Mucosa of rectum (tissue), 2 donors: ENCODE results near the gene RSPH1.

Experiments
- H3K27ac ChIP-seq, 2 donors: one replicate each; pipeline ENCODE4 v1.7.0; 2013; ENCODE audit warnings: inconsistent platforms in 2 of 2, low read depth in 2 of 2, low read length in 2 of 2
- H3K27me3 ChIP-seq, 2 donors: one replicate each; pipeline ENCODE4 v1.7.0; 2013; ENCODE audit warnings: low read length in 2 of 2; ENCODE audit not compliant: control insufficient read depth in 2 of 2, insufficient read depth in 2 of 2
- H3K36me3 ChIP-seq, 2 donors: one replicate each; pipeline ENCODE4 v1.7.0; 2013; ENCODE audit warnings: low read length in 2 of 2; ENCODE audit not compliant: control insufficient read depth in 2 of 2, insufficient read depth in 2 of 2
- H3K4me1 ChIP-seq, 2 donors: one replicate each; pipeline ENCODE4 v1.7.0; 2013; ENCODE audit warnings: low read length in 2 of 2, mild to moderate bottlenecking in 1 of 2; ENCODE audit not compliant: control insufficient read depth in 2 of 2, insufficient read depth in 2 of 2
- H3K4me3 ChIP-seq, 2 donors: one replicate each; pipeline ENCODE4 v1.7.0; 2013; ENCODE audit warnings: low read length in 2 of 2
- H3K9ac ChIP-seq, 2 donors: one replicate each; pipeline ENCODE4 v1.7.0; 2013; ENCODE audit warnings: low read length in 2 of 2, low read depth in 1 of 2, mild to moderate bottlenecking in 1 of 2
- H3K9me3 ChIP-seq, 2 donors: one replicate each; pipeline ENCODE4 v1.7.0; 2013; ENCODE audit warnings: low read length in 2 of 2; ENCODE audit not compliant: control insufficient read depth in 2 of 2
- donor health status: healthy.
- donor health status: Normal muscosa, but diverticular disease.

Gene RSPH1

GRCh38 chr21:42433946-42434551 lies 62.0 kb downstream of the RSPH1 start:
- Histone ChIP-seq H3K36me3 (peaks cover 0 to 2% of the 10 kb centered on the region in 2 donors), H3K27me3 (no peaks in the 10 kb centered on the region), H3K27ac (peak overlapping the region in 1 of 2 donors; percentile 43), H3K4me1 (no peaks in the 10 kb centered on the region), H3K9me3 (peaks cover 2 to 3% of the 10 kb centered on the region in 2 donors), H3K9ac (peak overlapping the region in 1 of 2 donors; percentile 16), H3K4me3 (no peak overlapping the region)

- Histone ChIP-seq H3K9ac (no peak overlapping the region), H3K27me3 (no peaks in the 10 kb centered on the region), H3K4me1 (no peaks in the 10 kb centered on the region), H3K9me3 (peaks cover 2 to 3% of the 10 kb centered on the region in 2 donors), H3K27ac (no peak overlapping the region), H3K4me3 (no peak overlapping the region), H3K36me3 (peaks cover 0 to 2% of the 10 kb centered on the region in 2 donors)
Observed at GRCh38 chr21:42432695-42433094, 63.3 kb downstream of the RSPH1 start.

GRCh38 chr21:42431196-42431595 lies 64.8 kb downstream of the RSPH1 start:
- H3K27me3 ChIP-seq, result no peaks in the 10 kb centered on the region
- peaks cover 0 to 6% of the 10 kb centered on the region in 2 donors for H3K4me1 ChIP-seq
- H3K27ac ChIP-seq, result no peak overlapping the region
- no peak overlapping the region for H3K4me3 ChIP-seq
- peaks cover 0 to 2% of the 10 kb centered on the region in 2 donors for H3K36me3 ChIP-seq
- peaks cover 0 to 3% of the 10 kb centered on the region in 2 donors for H3K9me3 ChIP-seq
- H3K9ac ChIP-seq, result no peak overlapping the region

GRCh38 chr21:42430521-42430920 lies 65.5 kb downstream of the RSPH1 start:
- H3K4me3 ChIP-seq, result no peak overlapping the region
- H3K4me1 ChIP-seq, result peaks cover 0 to 6% of the 10 kb centered on the region in 2 donors
- no peak overlapping the region for H3K27ac ChIP-seq
- no peak overlapping the region for H3K9ac ChIP-seq
- H3K9me3 ChIP-seq, result peaks cover 0 to 3% of the 10 kb centered on the region in 2 donors
- peaks cover 0 to 2% of the 10 kb centered on the region in 2 donors for H3K36me3 ChIP-seq
- no peaks in the 10 kb centered on the region for H3K27me3 ChIP-seq

GRCh38 chr21:42429856-42430255 lies 66.2 kb downstream of the RSPH1 start:
- Histone ChIP-seq H3K4me1 (peaks cover 0 to 6% of the 10 kb centered on the region in 2 donors), H3K36me3 (peaks cover 0 to 2% of the 10 kb centered on the region in 2 donors), H3K9ac (no peak overlapping the region), H3K9me3 (peaks cover 0 to 3% of the 10 kb centered on the region in 2 donors), H3K4me3 (no peak overlapping the region), H3K27ac (no peak overlapping the region), H3K27me3 (no peaks in the 10 kb centered on the region)

GRCh38 chr21:42429021-42429420 lies 67.0 kb downstream of the RSPH1 start:
- Histone ChIP-seq H3K27me3 (peaks cover 0 to 3% of the 10 kb centered on the region in 2 donors), H3K4me3 (no peak overlapping the region), H3K27ac (no peak overlapping the region), H3K9ac (no peak overlapping the region), H3K9me3 (peaks cover 0 to 3% of the 10 kb centered on the region in 2 donors), H3K4me1 (peaks cover 0 to 6% of the 10 kb centered on the region in 2 donors), H3K36me3 (peaks cover 0 to 2% of the 10 kb centered on the region in 2 donors)

- Histone ChIP-seq H3K27me3 (peaks cover 0 to 3% of the 10 kb centered on the region in 2 donors), H3K9me3 (peaks cover 0 to 3% of the 10 kb centered on the region in 2 donors), H3K27ac (no peak overlapping the region), H3K4me1 (peaks cover 0 to 6% of the 10 kb centered on the region in 2 donors), H3K4me3 (no peak overlapping the region), H3K36me3 (peaks cover 0 to 2% of the 10 kb centered on the region in 2 donors), H3K9ac (no peak overlapping the region)
Observed at GRCh38 chr21:42427809-42428419, 68.1 kb downstream of the RSPH1 start.

GRCh38 chr21:42426876-42427480 lies 69.0 kb downstream of the RSPH1 start:
- H3K36me3 ChIP-seq, result peaks cover 0 to 2% of the 10 kb centered on the region in 2 donors
- peak overlapping the region in 1 of 2 donors; percentile 36 for H3K9ac ChIP-seq
- peaks cover 0 to 3% of the 10 kb centered on the region in 2 donors for H3K27me3 ChIP-seq
- H3K27ac ChIP-seq, result no peak overlapping the region
- H3K4me1 ChIP-seq, result peaks cover 0 to 6% of the 10 kb centered on the region in 2 donors
- no peaks in the 10 kb centered on the region for H3K9me3 ChIP-seq
- H3K4me3 ChIP-seq, result no peak overlapping the region

GRCh38 chr21:42426424-42426823 lies 69.6 kb downstream of the RSPH1 start:
- Histone ChIP-seq H3K4me1 (peaks cover 0 to 6% of the 10 kb centered on the region in 2 donors), H3K4me3 (no peak overlapping the region)

GRCh38 chr21:42425591-42425990 lies 70.4 kb downstream of the RSPH1 start:
- Histone ChIP-seq H3K27ac (no peak overlapping the region), H3K4me3 (no peak overlapping the region), H3K36me3 (no peaks in the 10 kb centered on the region), H3K9ac (no peak overlapping the region), H3K9me3 (no peaks in the 10 kb centered on the region), H3K4me1 (peaks cover 0 to 6% of the 10 kb centered on the region in 2 donors), H3K27me3 (peaks cover 0 to 5% of the 10 kb centered on the region in 2 donors)

More at GRCh38 chr21:42426424-42426823, 69.6 kb downstream of the RSPH1 start:
- peaks cover 0 to 3% of the 10 kb centered on the region in 2 donors for H3K27me3 ChIP-seq
- H3K27ac ChIP-seq, result no peak overlapping the region
- no peaks in the 10 kb centered on the region for H3K9me3 ChIP-seq
- H3K9ac ChIP-seq, result no peak overlapping the region
- H3K36me3 ChIP-seq, result no peaks in the 10 kb centered on the region
